A673 (cell line): ENCODE data around the gene ITIH2. TPM values are rescaled to one million over a fixed set of nuclear protein-coding genes. Genes with fewer than 3 reads are reported as not detected.

Experiments used
- BruUV-seq: library from RNA; stranded (reverse); fragments of 400-500 nt; replicated peaks from 2 replicates; lab custom pipeline; 2021; lab: Mats Ljungman, UMichigan
- CTCF ChIA-PET: fragments of 300-600 bp; sonication (Branson Sonifier 250); formaldehyde crosslinking; loops from one replicate; lab custom pipeline; 2022; ENCODE audit warnings: antibody characterized with exemption; lab: Charles Lee
- POLR2A ChIA-PET: fragments of 300-600 bp; sonication (Branson Sonifier 250); formaldehyde crosslinking; loops from one replicate; lab custom pipeline; 2022; ENCODE audit warnings: antibody characterized with exemption; ENCODE audit not compliant: low non-redundant PET; lab: Charles Lee
- DNase-seq: peaks from one replicate; pipeline ENCODE4 v3.0.0-alpha.2; 2015; ENCODE audit warnings: low spot score
- H3K27ac ChIP-seq: fragments of 200-600 bp; sonication (generic); 2 replicates; pipeline ENCODE4 v1.5.1; 2016; ENCODE audit warnings: mixed run types, low read depth, mild to moderate bottlenecking, mixed read lengths, antibody characterized with exemption, low read length; ENCODE audit not compliant: poor library complexity, severe bottlenecking
- H3K27me3 ChIP-seq: fragments of 200-600 bp; sonication (generic); replicated peaks from 2 replicates; pipeline ENCODE4 v1.6.1; 2017; ENCODE audit warnings: mixed run types, low read depth, mild to moderate bottlenecking, mixed read lengths, antibody characterized with exemption, low read length; ENCODE audit not compliant: insufficient read depth, poor library complexity
- H3K36me3 ChIP-seq: fragments of 200-600 bp; sonication (generic); 2 replicates; pipeline ENCODE4 v1.6.1; 2016; ENCODE audit warnings: mixed run types, mild to moderate bottlenecking, mixed read lengths, antibody characterized with exemption, low read length; ENCODE audit not compliant: insufficient read depth, poor library complexity, severe bottlenecking
- H3K4me1 ChIP-seq: fragments of 200-600 bp; sonication (generic); 2 replicates; pipeline ENCODE4 v1.6.1; 2017; ENCODE audit warnings: mixed run types, mild to moderate bottlenecking, mixed read lengths, antibody characterized with exemption, low read length; ENCODE audit not compliant: insufficient read depth, poor library complexity, severe bottlenecking
- H3K4me3 ChIP-seq: fragments of 200-600 bp; sonication (generic); 2 replicates; pipeline ENCODE4 v1.5.1; 2016; ENCODE audit warnings: low read depth, mixed run types, mild to moderate bottlenecking, mixed read lengths, low read length; ENCODE audit not compliant: poor library complexity, severe bottlenecking
- H3K9me3 ChIP-seq: fragments of 200-600 bp; sonication (generic); 2 replicates; pipeline ENCODE4 v1.6.1; 2016; ENCODE audit warnings: mixed run types, low read depth, mild to moderate bottlenecking, mixed read lengths, antibody characterized with exemption, low read length; ENCODE audit not compliant: poor library complexity, severe bottlenecking
- CTCF ChIP-seq: fragments of 300-800, 200-600 bp; sonication (generic); conservative IDR thresholded peaks from 2 replicates; pipeline ENCODE4 v1.5.1; 2017; ENCODE audit warnings: low read depth, mild to moderate bottlenecking, antibody characterized with exemption, low read length, moderate library complexity, mixed read lengths
- EZH2 ChIP-seq: fragments of 200-600 bp; sonication (generic); IDR thresholded peaks from 2 replicates; pipeline ENCODE4 v1.6.1; 2017; ENCODE audit warnings: borderline replicate concordance, low read depth, mild to moderate bottlenecking, mixed read lengths, antibody characterized with exemption, low read length; ENCODE audit not compliant: poor library complexity, severe bottlenecking
- intact Hi-C: fragments of 100-400 bp; cut with micrococcal nuclease; formaldehyde crosslinking; loops from one replicate; pipeline ENCODE4 v1.10.0; 2022; ENCODE audit not compliant: unreplicated experiment
- total RNA-seq: library from RNA; stranded (reverse); gene quantifications from 2 replicates; pipeline ENCODE4 v1.2.3, GENCODE V29; 2021

Gene ITIH2
- total RNA-seq, 1 experiment from 2014 or later, result not detected

- ChIA-PET CTCF (no interaction called here), POLR2A (no interaction called here)
- Histone ChIP-seq H3K4me3 (no peak overlapping the region), H3K9me3 (no peaks in the 10 kb centered on the region), H3K27me3 (no peaks in the 10 kb centered on the region), H3K4me1 (no peaks in the 10 kb centered on the region), H3K36me3 (peaks cover 47% of the 10 kb centered on the region), H3K27ac (no peak overlapping the region)
- intact Hi-C loops, result no loop called here
- BruUV-seq, result no TSS peak
- TF ChIP-seq EZH2 (no peak), CTCF (no peak)
- no peak for DNase-seq
Measured at GRCh38 chr10:7795605-7796004, 92.5 kb downstream of the ITIH2 start.

GRCh38 chr10:7797582-7797981, 94.5 kb downstream of the ITIH2 start:
- intact Hi-C loops, result no loop called here
- Histone ChIP-seq H3K36me3 (peaks cover 60% of the 10 kb centered on the region), H3K27me3 (no peaks in the 10 kb centered on the region), H3K27ac (no peak overlapping the region), H3K9me3 (no peaks in the 10 kb centered on the region), H3K4me3 (no peak overlapping the region), H3K4me1 (no peaks in the 10 kb centered on the region)
- BruUV-seq, result no TSS peak
- no peak for DNase-seq
- CTCF ChIA-PET, result no interaction called here
- TF ChIP-seq EZH2 (no peak), CTCF (no peak)
- POLR2A ChIA-PET, result no interaction called here

Other genes starting within 250 kb of the ITIH2 start
- gene ITIH5, start 36.4 kb upstream of the ITIH2 start, total RNA-seq, result not detected in 2 replicates
- gene KIN, start 84.7 kb downstream of the ITIH2 start, total RNA-seq, result 14.9 and 16.3 TPM in 2 replicates
- gene ATP5F1C, start 84.9 kb downstream of the ITIH2 start, total RNA-seq, result 401 and 419 TPM in 2 replicates
- 12.3 and 14.0 TPM in 2 replicates for gene TAF3, start 115.2 kb downstream of the ITIH2 start, total RNA-seq